Loucy (cell line): Measurements from ENCODE around the gene DSG1.

Source experiments
- H2AFZ ChIP-seq: fragments of 200-600 bp; sonication (generic); 2 replicates; pipeline ENCODE4 v1.6.0; 2016; ENCODE audit warnings: antibody characterized with exemption, mild to moderate bottlenecking, low read length, moderate library complexity
- H3F3A ChIP-seq: fragments of 200-600 bp; 2 replicates; pipeline ENCODE4 v1.6.0; 2016; ENCODE audit warnings: antibody characterized with exemption, low read depth, mild to moderate bottlenecking
- H3K27me3 ChIP-seq: fragments of 200-600 bp; sonication (generic); 2 replicates; pipeline ENCODE4 v1.6.1; 2014; ENCODE audit warnings: low read length, mild to moderate bottlenecking; ENCODE audit not compliant: insufficient read depth, poor library complexity, severe bottlenecking
- H3K36me3 ChIP-seq: fragments of 200-600 bp; sonication (generic); 2 replicates; pipeline ENCODE4 v1.6.1; 2016; ENCODE audit warnings: low read length; ENCODE audit not compliant: insufficient read depth
- H3K4me1 ChIP-seq: fragments of 200-600 bp; sonication (generic); 2 replicates; pipeline ENCODE4 v1.5.1; 2014; ENCODE audit warnings: low read length, mild to moderate bottlenecking; ENCODE audit not compliant: insufficient read depth, poor library complexity, severe bottlenecking
- H3K4me2 ChIP-seq: fragments of 200-600 bp; sonication (generic); 2 replicates; pipeline ENCODE4 v1.6.0; 2014; ENCODE audit warnings: antibody characterized with exemption, low read length, low read depth, mild to moderate bottlenecking; ENCODE audit not compliant: poor library complexity, severe bottlenecking
- H3K4me3 ChIP-seq: fragments of 200-600 bp; sonication (generic); 2 replicates; pipeline ENCODE4 v1.5.1; 2014; ENCODE audit warnings: low read length, mild to moderate bottlenecking, mixed read lengths; ENCODE audit not compliant: poor library complexity, severe bottlenecking
- H3K79me2 ChIP-seq: fragments of 200-600 bp; sonication (generic); 2 replicates; pipeline ENCODE4 v1.6.1; 2014; ENCODE audit warnings: low read length; ENCODE audit not compliant: insufficient read depth
- H3K9ac ChIP-seq: fragments of 200-600 bp; sonication (generic); 2 replicates; pipeline ENCODE4 v1.6.0; 2014; ENCODE audit warnings: mild to moderate bottlenecking, low read depth, low read length, moderate library complexity; ENCODE audit not compliant: poor library complexity, severe bottlenecking
- H3K9me2 ChIP-seq: fragments of 200-600 bp; sonication (generic); replicated peaks from 2 replicates; pipeline ENCODE4 v1.6.1; 2016; ENCODE audit warnings: low read depth, low read length, mixed read lengths
- H3K9me3 ChIP-seq: fragments of 200-600 bp; sonication (generic); 2 replicates; pipeline ENCODE4 v1.6.1; 2014; ENCODE audit warnings: mild to moderate bottlenecking, antibody characterized with exemption, low read length, low read depth; ENCODE audit not compliant: insufficient read depth
- H4K20me1 ChIP-seq: fragments of 200-600 bp; sonication (generic); 2 replicates; pipeline ENCODE4 v1.6.0; 2014; ENCODE audit warnings: antibody characterized with exemption, low read length, mild to moderate bottlenecking; ENCODE audit not compliant: insufficient read depth, poor library complexity, severe bottlenecking
- CTCF ChIP-seq: fragments of 200-600 bp; sonication (generic); conservative IDR thresholded peaks from 2 replicates; pipeline ENCODE4 v1.5.1; 2014; ENCODE audit warnings: mild to moderate bottlenecking, antibody characterized with exemption, low read length
- EZH2phosphoT487 ChIP-seq: fragments of 200-600 bp; IDR thresholded peaks from 2 replicates; pipeline ENCODE4 v1.6.1; 2018; ENCODE audit warnings: antibody characterized with exemption, mild to moderate bottlenecking, moderate library complexity, borderline replicate concordance

The DSG1 gene

DNA sequence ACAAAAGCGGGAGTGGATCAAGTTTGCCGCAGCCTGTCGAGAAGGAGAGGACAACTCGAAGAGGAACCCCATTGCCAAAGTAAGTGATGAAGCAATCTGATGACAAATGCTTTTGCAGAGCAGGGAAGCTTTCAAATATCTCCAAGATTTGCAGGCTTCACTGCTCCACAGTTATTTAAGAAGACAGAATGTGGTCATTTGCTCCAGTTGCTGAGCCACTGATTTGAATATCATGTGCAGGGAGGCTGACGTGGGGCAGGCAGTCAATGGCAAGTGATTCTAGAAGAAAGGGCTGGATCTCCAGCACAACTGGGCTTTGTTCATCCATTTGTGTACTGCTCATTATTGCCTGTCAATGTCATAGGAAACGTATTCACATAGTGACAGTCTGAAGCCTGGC lies 68.8 kb downstream of the DSG1 start:
- Histone ChIP-seq H3K9me3 (no peaks in the 10 kb centered on the region), H3F3A (no peaks in the 10 kb centered on the region), H3K4me1 (no peaks in the 10 kb centered on the region), H3K4me3 (no peak overlapping the region), H3K27me3 (no peaks in the 10 kb centered on the region), H3K79me2 (no peaks in the 10 kb centered on the region), H4K20me1 (no peaks in the 10 kb centered on the region), H3K4me2 (no peak overlapping the region), H2AFZ (no peak overlapping the region), H3K9me2 (no peaks in the 10 kb centered on the region), H3K36me3 (no peaks in the 10 kb centered on the region), H3K9ac (no peak overlapping the region)
- TF ChIP-seq CTCF (no peak), EZH2phosphoT487 (no peak)

GRCh38 chr18:31393286-31393685 lies 75.3 kb downstream of the DSG1 start:
- TF ChIP-seq CTCF (no peak), EZH2phosphoT487 (no peak)
- Histone ChIP-seq H2AFZ (no peak overlapping the region), H3K4me2 (no peak overlapping the region), H3K4me1 (no peaks in the 10 kb centered on the region), H3F3A (no peaks in the 10 kb centered on the region), H3K4me3 (no peak overlapping the region), H4K20me1 (no peaks in the 10 kb centered on the region), H3K9me3 (no peaks in the 10 kb centered on the region), H3K9me2 (no peaks in the 10 kb centered on the region), H3K36me3 (no peaks in the 10 kb centered on the region), H3K27me3 (no peaks in the 10 kb centered on the region), H3K79me2 (no peaks in the 10 kb centered on the region), H3K9ac (no peak overlapping the region)

DNA sequence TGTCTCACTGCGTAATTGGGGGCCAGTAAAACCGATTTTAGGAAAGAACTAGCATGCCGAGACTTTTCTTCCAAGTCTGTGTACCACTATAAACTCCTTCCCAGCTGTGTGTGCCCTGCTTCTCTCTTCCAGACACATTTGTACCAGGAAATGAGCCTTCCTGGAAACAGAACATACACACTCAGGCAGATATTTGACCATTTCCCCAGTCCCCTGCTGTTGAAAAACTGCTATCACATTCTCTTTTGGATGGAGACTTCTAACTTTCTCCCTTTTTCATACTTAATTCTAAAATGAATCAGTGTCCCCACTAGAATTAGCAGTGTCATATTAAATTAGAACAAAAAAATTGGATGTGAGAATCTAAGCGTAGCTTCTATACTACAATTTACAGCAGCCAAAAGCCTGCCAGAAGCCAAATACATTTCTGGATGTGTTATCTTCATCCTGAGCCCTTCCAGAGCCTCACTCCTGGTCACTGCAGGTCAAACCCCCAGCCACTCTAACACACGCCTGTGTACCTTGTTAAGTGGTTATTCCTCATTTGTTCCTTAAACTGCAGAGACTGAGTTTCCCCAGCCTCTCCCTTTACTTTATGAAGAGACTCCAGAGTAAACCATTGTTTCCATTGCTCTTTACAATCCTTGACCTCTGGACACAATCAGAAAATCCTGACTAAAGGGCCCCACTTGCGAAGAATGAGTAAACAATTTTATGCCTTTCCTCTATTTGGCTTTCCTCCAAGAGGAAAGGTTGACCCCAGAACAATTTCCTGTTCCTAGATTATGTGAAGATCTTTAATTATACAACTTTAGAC lies 79.0 kb downstream of the DSG1 start:
- Histone ChIP-seq H3K4me3 (no peak overlapping the region), H3K27me3 (no peaks in the 10 kb centered on the region), H3K9ac (no peak overlapping the region), H3K36me3 (no peaks in the 10 kb centered on the region), H3K4me2 (no peak overlapping the region), H3K4me1 (no peaks in the 10 kb centered on the region), H3K9me3 (no peaks in the 10 kb centered on the region), H3F3A (no peaks in the 10 kb centered on the region), H4K20me1 (no peaks in the 10 kb centered on the region), H3K79me2 (no peaks in the 10 kb centered on the region), H3K9me2 (no peaks in the 10 kb centered on the region), H2AFZ (no peak overlapping the region)
- TF ChIP-seq EZH2phosphoT487 (no peak), CTCF (no peak)
